IMR-90 (cell line): ENCODE measurements around the gene IFRD1. TPM values are rescaled to one million over a fixed set of nuclear protein-coding genes. Genes with fewer than 3 reads are reported as not detected.

Experiments
- ATAC-seq: fragments of 200-7000 bp; cut with Tn5 transposase; 2 replicates; pipeline ENCODE4 v1.9.1; 2020; ENCODE audit warnings: low read depth, mild to moderate bottlenecking, moderate library complexity
- BruUV-seq: library from RNA; stranded (reverse); fragments of 400-500 nt; replicated peaks from 2 replicates; lab custom pipeline; 2021; lab: Mats Ljungman, UMichigan
- CTCF ChIA-PET: fragments of 300-600 bp; formaldehyde crosslinking; extraction: SDS; loops from one replicate; lab custom pipeline; 2021; ENCODE audit warnings: antibody characterized with exemption; lab: Yijun Ruan, JAX
- POLR2A ChIA-PET: fragments of 300-600 bp; sonication (Branson Sonifier 250); formaldehyde crosslinking; loops from one replicate; lab custom pipeline; 2022; ENCODE audit warnings: antibody characterized with exemption; ENCODE audit not compliant: unreplicated experiment; lab: Charles Lee
- DNase-seq: peaks from one replicate; pipeline ENCODE4 v3.0.0; 2013
- H2AFZ ChIP-seq: replicated peaks from 2 replicates; pipeline ENCODE3; 2013; ENCODE audit warnings: low read length, mild to moderate bottlenecking; ENCODE audit not compliant: poor library complexity
- H2AK5ac ChIP-seq: 2 replicates; pipeline ENCODE4 v1.6.1; 2013; ENCODE audit warnings: low read depth, low read length, inconsistent platforms
- H2AK9ac ChIP-seq: replicated peaks from 2 replicates; pipeline ENCODE3; 2013; ENCODE audit warnings: mild to moderate bottlenecking, low read depth, low read length, moderate library complexity; ENCODE audit not compliant: poor library complexity
- H2BK120ac ChIP-seq: 2 replicates; pipeline ENCODE4 v1.6.1; 2013; ENCODE audit warnings: low read depth, low read length, inconsistent platforms
- H2BK15ac ChIP-seq: 3 replicates; pipeline ENCODE4 v1.6.1; 2013; ENCODE audit warnings: low read depth, low read length, inconsistent platforms
- H2BK20ac ChIP-seq: 2 replicates; pipeline ENCODE4 v1.6.1; 2013; ENCODE audit warnings: low read depth, mild to moderate bottlenecking, inconsistent platforms, low read length, moderate library complexity
- H2BK5ac ChIP-seq: 2 replicates; pipeline ENCODE4 v1.6.1; 2013; ENCODE audit warnings: mild to moderate bottlenecking, low read depth, low read length, inconsistent platforms; ENCODE audit not compliant: poor library complexity, severe bottlenecking
- H3K14ac ChIP-seq: replicated peaks from 2 replicates; pipeline ENCODE4 v1.6.1; 2013; ENCODE audit warnings: low read depth, low read length, inconsistent platforms
- H3K18ac ChIP-seq: 2 replicates; pipeline ENCODE4 v1.6.1; 2013; ENCODE audit warnings: low read depth, low read length, control low read depth
- H3K23ac ChIP-seq: 2 replicates; pipeline ENCODE4 v1.6.1; 2013; ENCODE audit warnings: low read depth, low read length, inconsistent platforms
- H3K27ac ChIP-seq: 2 replicates; pipeline ENCODE4 v1.5.1; 2013; ENCODE audit warnings: mild to moderate bottlenecking, control low read depth, low read length; ENCODE audit not compliant: insufficient read depth
- H3K27me3 ChIP-seq: 2 replicates; pipeline ENCODE4 v1.6.1; 2013; ENCODE audit warnings: low read length; ENCODE audit not compliant: control insufficient read depth, insufficient read depth
- H3K36me3 ChIP-seq: 2 replicates; pipeline ENCODE4 v1.6.1; 2013; ENCODE audit warnings: low read length, mixed read lengths; ENCODE audit not compliant: control insufficient read depth, insufficient read depth
- H3K4ac ChIP-seq: 2 replicates; pipeline ENCODE4 v1.6.1; 2013; ENCODE audit warnings: low read depth, low read length, inconsistent platforms
- H3K4me1 ChIP-seq: 2 replicates; pipeline ENCODE4 v1.6.1; 2013; ENCODE audit warnings: low read length, mixed read lengths; ENCODE audit not compliant: control insufficient read depth, insufficient read depth
- H3K4me2 ChIP-seq: 2 replicates; pipeline ENCODE4 v1.6.1; 2013; ENCODE audit warnings: low read depth, mild to moderate bottlenecking, control low read depth, low read length, moderate library complexity
- H3K4me3 ChIP-seq: 2 replicates; pipeline ENCODE4 v1.5.1; 2013; ENCODE audit warnings: low read depth, mild to moderate bottlenecking, control low read depth, low read length, moderate library complexity; ENCODE audit not compliant: insufficient read depth
- H3K56ac ChIP-seq: 2 replicates; pipeline ENCODE4 v1.6.1; 2013; ENCODE audit warnings: low read length, inconsistent platforms; ENCODE audit not compliant: insufficient read depth; ENCODE audit errors: extremely low read depth
- H3K79me1 ChIP-seq, 2 experiments: 2 replicates each; pipeline ENCODE4 v1.6.1; 2013; ENCODE audit warnings: low read length in 2 of 2, inconsistent platforms in 1 of 2, low read depth in 1 of 2
- H3K9ac ChIP-seq: 2 replicates; pipeline ENCODE4 v1.6.1; 2013; ENCODE audit warnings: low read depth, low read length, control low read depth
- H3K9me1 ChIP-seq: 2 replicates; pipeline ENCODE4 v1.6.1; 2013; ENCODE audit warnings: low read length, inconsistent platforms; ENCODE audit not compliant: insufficient read depth
- H3K9me3 ChIP-seq: 2 replicates; pipeline ENCODE4 v1.6.1; 2013; ENCODE audit warnings: low read length; ENCODE audit not compliant: control insufficient read depth, insufficient read depth
- H4K20me1 ChIP-seq: 2 replicates; pipeline ENCODE4 v1.6.1; 2013; ENCODE audit warnings: low read length, inconsistent platforms; ENCODE audit not compliant: insufficient read depth
- H4K5ac ChIP-seq: 2 replicates; pipeline ENCODE4 v1.6.1; 2013; ENCODE audit warnings: mild to moderate bottlenecking, low read depth, low read length, control low read depth
- H4K8ac ChIP-seq, 2 experiments: 2 replicates each; pipeline ENCODE4 v1.6.1; 2013; ENCODE audit warnings: low read depth in 2 of 2, low read length in 2 of 2, control low read depth in 1 of 2, inconsistent platforms in 1 of 2
- H4K91ac ChIP-seq: 2 replicates; pipeline ENCODE4 v1.6.1; 2013; ENCODE audit warnings: low read depth, low read length, inconsistent platforms; ENCODE audit not compliant: insufficient read depth
- CEBPB ChIP-seq: IDR thresholded peaks from 2 replicates; pipeline ENCODE4 v1.6.1; 2012; ENCODE audit warnings: low read depth, low read length, improper control_type of control experiment
- CHD1 ChIP-seq: IDR thresholded peaks from 2 replicates; pipeline ENCODE4 v1.6.1; 2012; ENCODE audit warnings: low read depth, low read length, improper control_type of control experiment
- ELK1 ChIP-seq: fragments of 150-350 bp; IDR thresholded peaks from 2 replicates; pipeline ENCODE4 v1.6.1; 2016; ENCODE audit warnings: low read depth, mild to moderate bottlenecking, low read length, moderate library complexity, borderline replicate concordance
- FOS ChIP-seq: fragments of 150-350 bp; IDR thresholded peaks from 2 replicates; pipeline ENCODE4 v1.6.1; 2016; ENCODE audit warnings: low read depth, low read length
- MAFK ChIP-seq: IDR thresholded peaks from 2 replicates; pipeline ENCODE4 v1.6.1; 2012; ENCODE audit warnings: low read depth, low read length, improper control_type of control experiment
- MAZ ChIP-seq: IDR thresholded peaks from 2 replicates; pipeline ENCODE4 v1.6.1; 2012; ENCODE audit warnings: low read depth, mild to moderate bottlenecking, low read length, improper control_type of control experiment, moderate library complexity, borderline replicate concordance
- MXI1 ChIP-seq: IDR thresholded peaks from 2 replicates; pipeline ENCODE4 v1.6.1; 2012; ENCODE audit warnings: low read depth, mild to moderate bottlenecking, low read length, moderate library complexity, borderline replicate concordance
- NFE2L2 ChIP-seq: fragments of 150-350 bp; IDR thresholded peaks from 2 replicates; pipeline ENCODE4 v1.6.1; 2016; ENCODE audit warnings: low read depth, mild to moderate bottlenecking, low read length
- POLR2A ChIP-seq: IDR thresholded peaks from 2 replicates; pipeline ENCODE4 v1.6.1; 2012; ENCODE audit warnings: mild to moderate bottlenecking, low read depth, low read length
- RCOR1 ChIP-seq: IDR thresholded peaks from 2 replicates; pipeline ENCODE4 v1.6.1; 2012; ENCODE audit warnings: mild to moderate bottlenecking, low read length, improper control_type of control experiment; ENCODE audit not compliant: insufficient replicate concordance
- RFX5 ChIP-seq: IDR thresholded peaks from 2 replicates; pipeline ENCODE4 v1.8.0; 2012; ENCODE audit warnings: low read depth, mild to moderate bottlenecking, low read length, moderate library complexity
- SMC3 ChIP-seq: fragments of 150-350 bp; IDR thresholded peaks from 2 replicates; pipeline ENCODE4 v1.6.1; 2016; ENCODE audit warnings: low read depth, mild to moderate bottlenecking, antibody characterized with exemption, low read length, moderate library complexity
- WGBS, 2 experiments: methylation state at CpG; one replicate each; pipeline versions ENCODE4 v1.1.5 to v1.1.7; 2013; ENCODE audit warnings: missing lambda C conversion rate in 2 of 2; ENCODE audit not compliant: insufficient read length in 1 of 2; ENCODE audit errors: extremely low coverage in 2 of 2; 5-methylcytosine and 5-hydroxymethylcytosine counted together
- dilution Hi-C: fragments of 300-500 bp; cut with HindIII; formaldehyde crosslinking; loops from one replicate; pipeline ENCODE4 v1.14.3; 2018; ENCODE audit warnings: low sequenced_read_pairs; ENCODE audit not compliant: unreplicated experiment
- in situ Hi-C: fragments of 300-500 bp; cut with MboI; formaldehyde crosslinking; loops from 3 replicates; pipeline ENCODE4 v1.14.3; 2019; ENCODE audit warnings: low sequenced_read_pairs, inconsistent platforms, mixed read lengths
- intact Hi-C: fragments of 100-400 bp; cut with micrococcal nuclease; formaldehyde crosslinking; loops from 2 replicates; pipeline ENCODE4 v1.10.0; 2022
- polyA plus RNA-seq, 3 experiments: library from polyadenylated mRNA; depleted of rRNA; stranded (reverse); fragments of >200 nt; gene quantifications; 2 replicates each; pipeline ENCODE4 v1.2.3, GENCODE V29; 2012; ENCODE audit warnings: low replicate concordance in 1 of 3
- total RNA-seq: library from RNA; depleted of rRNA; stranded (reverse); fragments of >200 nt; gene quantifications from 2 replicates; pipeline ENCODE4 v1.2.3, GENCODE V29; 2012

The IFRD1 gene
- total and polyA plus RNA-seq, 2 of the 4 experiments (the other 2 are of a cell fraction), result 18.3 to 25.3 TPM

GRCh38 chr7:112512451-112513210, 62.4 kb downstream of the IFRD1 start:
- H4K8ac ChIP-seq, result no peak overlapping the region
- H3K23ac ChIP-seq, result no peak overlapping the region
- H3K56ac ChIP-seq, result no peak overlapping the region
- H3K4ac ChIP-seq, result no peak overlapping the region
- in situ Hi-C loops, result no loop called here
- no peak overlapping the region for H2BK5ac ChIP-seq
- H4K5ac ChIP-seq, result no peak overlapping the region
- ChIA-PET POLR2A (no interaction called here), CTCF (no interaction called here)
- no peak overlapping the region for H2AK5ac ChIP-seq
- peaks cover 20% of the 10 kb centered on the region for H3K27me3 ChIP-seq
- WGBS, 2 experiments, result no CpG with 5 or more reads among the region's 5 CpGs
- no peak overlapping the region for H3K27ac ChIP-seq
- H2AFZ ChIP-seq, result no peak overlapping the region
- peaks cover 3% of the 10 kb centered on the region; the same call in 1 of the 2 replicates for H4K20me1 ChIP-seq
- H3K4me1 ChIP-seq, result peaks cover 8% of the 10 kb centered on the region
- no peaks in the 10 kb centered on the region for H3K79me1 ChIP-seq
- no peaks in the 10 kb centered on the region for H3K9me3 ChIP-seq
- H4K91ac ChIP-seq, result no peak overlapping the region
- DNase-seq (no peak), ATAC-seq (no peak)
- no peak overlapping the region for H2BK20ac ChIP-seq
- H3K4me2 ChIP-seq, result no peak overlapping the region
- H2BK120ac ChIP-seq, result no peak overlapping the region
- intact Hi-C loops, result no loop called here
- H3K14ac ChIP-seq, result no peak overlapping the region
- no peak overlapping the region for H3K18ac ChIP-seq
- no peak overlapping the region for H2AK9ac ChIP-seq
- dilution Hi-C loops, result no loop called here
- TF ChIP-seq POLR2A (no peak), CEBPB (no peak), MAFK (no peak), MXI1 (no peak), SMC3 (no peak), RFX5 (no peak), FOS (no peak), MAZ (no peak), RCOR1 (no peak), ELK1 (no peak), CHD1 (no peak), NFE2L2 (no peak)
- H3K36me3 ChIP-seq, result no peaks in the 10 kb centered on the region
- H3K9me1 ChIP-seq, result peaks cover 14% of the 10 kb centered on the region
- no peak overlapping the region for H3K4me3 ChIP-seq
- no peak overlapping the region for H3K9ac ChIP-seq
- no TSS peak for BruUV-seq
- H2BK15ac ChIP-seq, result no peak overlapping the region
